ENCODE results near the gene MPHOSPH9. TPM values are rescaled to one million over a fixed set of nuclear protein-coding genes. Genes with fewer than 3 reads are reported as not detected.

Gene MPHOSPH9, protein sequence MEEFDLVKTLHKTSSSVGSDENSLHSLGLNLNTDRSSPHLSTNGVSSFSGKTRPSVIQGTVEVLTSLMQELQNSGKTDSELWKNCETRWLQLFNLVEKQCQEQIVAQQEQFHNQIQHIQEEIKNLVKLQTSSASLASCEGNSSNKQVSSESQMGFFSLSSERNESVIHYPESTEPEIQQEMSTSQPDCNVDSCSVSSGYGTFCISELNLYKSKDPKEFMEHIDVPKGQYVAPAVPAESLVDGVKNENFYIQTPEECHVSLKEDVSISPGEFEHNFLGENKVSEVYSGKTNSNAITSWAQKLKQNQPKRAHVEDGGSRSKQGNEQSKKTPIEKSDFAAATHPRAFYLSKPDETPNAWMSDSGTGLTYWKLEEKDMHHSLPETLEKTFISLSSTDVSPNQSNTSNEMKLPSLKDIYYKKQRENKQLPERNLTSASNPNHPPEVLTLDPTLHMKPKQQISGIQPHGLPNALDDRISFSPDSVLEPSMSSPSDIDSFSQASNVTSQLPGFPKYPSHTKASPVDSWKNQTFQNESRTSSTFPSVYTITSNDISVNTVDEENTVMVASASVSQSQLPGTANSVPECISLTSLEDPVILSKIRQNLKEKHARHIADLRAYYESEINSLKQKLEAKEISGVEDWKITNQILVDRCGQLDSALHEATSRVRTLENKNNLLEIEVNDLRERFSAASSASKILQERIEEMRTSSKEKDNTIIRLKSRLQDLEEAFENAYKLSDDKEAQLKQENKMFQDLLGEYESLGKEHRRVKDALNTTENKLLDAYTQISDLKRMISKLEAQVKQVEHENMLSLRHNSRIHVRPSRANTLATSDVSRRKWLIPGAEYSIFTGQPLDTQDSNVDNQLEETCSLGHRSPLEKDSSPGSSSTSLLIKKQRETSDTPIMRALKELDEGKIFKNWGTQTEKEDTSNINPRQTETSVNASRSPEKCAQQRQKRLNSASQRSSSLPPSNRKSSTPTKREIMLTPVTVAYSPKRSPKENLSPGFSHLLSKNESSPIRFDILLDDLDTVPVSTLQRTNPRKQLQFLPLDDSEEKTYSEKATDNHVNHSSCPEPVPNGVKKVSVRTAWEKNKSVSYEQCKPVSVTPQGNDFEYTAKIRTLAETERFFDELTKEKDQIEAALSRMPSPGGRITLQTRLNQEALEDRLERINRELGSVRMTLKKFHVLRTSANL
- total RNA-seq, result 26.2 and 31.3 TPM in 2 replicates

GRCh38 chr12:123232807-123233504 is at the start of gene MPHOSPH9, which contains the start of gene MTRFR:
MPHOSPH9 (minus strand) TSS chr12:123233141; CDS start chr12:123230364, 2,777 bp downstream.
MTRFR (plus strand) TSS chr12:123233436; CDS start chr12:123253675, 20,239 bp downstream.
- DNase-seq (ENCODE audit: extremely low read depth, low read depth, low spot score), result peak; percentile 95

- no peak for DNase-seq (ENCODE audit: extremely low read depth, low read depth, low spot score)
Measured at GRCh38 chr12:123282111-123282510, 49.2 kb upstream of the MPHOSPH9 start.

- DNase-seq (ENCODE audit: extremely low read depth, low read depth, low spot score), result no peak
Measured at GRCh38 chr12:123280971-123281370, 48.0 kb upstream of the MPHOSPH9 start.

DNA sequence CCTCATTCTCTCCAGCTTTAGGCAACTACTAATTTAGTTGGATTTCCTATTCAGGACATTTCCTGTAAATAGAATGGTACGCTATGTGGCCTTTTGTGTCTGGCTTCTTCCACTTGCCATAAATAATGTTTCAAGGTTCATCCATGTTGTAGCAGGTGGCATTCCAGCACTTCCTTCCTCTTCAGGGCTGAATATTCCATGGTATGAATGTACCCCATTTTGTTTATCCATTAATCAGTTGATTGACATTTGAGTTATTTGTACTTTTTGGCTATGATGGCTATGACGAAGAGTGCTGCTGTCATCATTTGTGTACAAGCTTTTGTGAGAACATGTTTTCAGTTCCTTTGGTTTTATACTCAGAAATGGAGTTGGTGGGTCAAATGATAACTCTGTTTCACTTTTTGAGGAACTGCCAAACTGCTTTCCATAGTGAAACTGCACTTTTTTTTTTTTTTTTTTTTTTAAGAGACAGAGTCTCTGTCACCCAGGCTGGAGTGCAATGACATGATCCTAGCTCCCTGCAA is 45.2 kb upstream of the MPHOSPH9 start:
- DNase-seq (ENCODE audit: extremely low read depth, low read depth, low spot score), result peak; percentile 77

- no peak for DNase-seq (ENCODE audit: extremely low read depth, low read depth, low spot score)
Measured at GRCh38 chr12:123273166-123273565, 40.2 kb upstream of the MPHOSPH9 start.

DNA sequence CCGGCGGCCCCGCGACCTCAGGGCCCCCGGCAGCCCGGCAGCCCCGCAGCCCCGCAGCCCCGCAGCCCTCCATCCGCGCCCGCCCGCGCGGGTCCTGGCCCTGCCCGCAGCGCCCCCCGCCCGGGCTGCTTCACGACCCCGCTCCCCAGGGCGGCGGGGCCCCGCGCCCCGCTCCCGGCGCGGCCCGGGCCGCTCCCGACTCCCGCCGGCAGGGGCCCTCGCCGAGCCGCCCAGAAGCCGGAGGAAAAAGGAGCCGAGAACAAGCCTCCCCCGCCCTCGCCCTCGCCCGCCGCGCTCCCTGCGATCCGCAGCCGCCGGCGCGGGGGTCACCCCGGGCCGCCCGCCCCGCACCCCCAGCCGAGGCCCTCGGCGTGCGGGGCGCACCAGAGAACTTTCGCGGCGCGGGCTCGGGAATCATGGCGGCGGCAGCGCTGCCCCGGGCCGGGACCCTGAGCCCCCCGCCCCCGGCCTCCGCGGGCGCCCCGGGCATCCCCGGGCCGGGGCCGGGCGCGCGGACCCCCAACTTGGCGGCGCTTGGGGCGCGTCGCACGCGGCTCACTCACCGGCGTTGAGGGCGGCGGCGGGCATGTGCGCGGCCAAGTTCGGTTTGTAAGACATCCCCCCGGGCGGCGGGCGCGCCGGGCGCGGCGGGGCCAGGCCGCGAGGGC is 38.2 kb upstream of the MPHOSPH9 start:
- no peak for DNase-seq (ENCODE audit: extremely low read depth, low read depth, low spot score)

DNA sequence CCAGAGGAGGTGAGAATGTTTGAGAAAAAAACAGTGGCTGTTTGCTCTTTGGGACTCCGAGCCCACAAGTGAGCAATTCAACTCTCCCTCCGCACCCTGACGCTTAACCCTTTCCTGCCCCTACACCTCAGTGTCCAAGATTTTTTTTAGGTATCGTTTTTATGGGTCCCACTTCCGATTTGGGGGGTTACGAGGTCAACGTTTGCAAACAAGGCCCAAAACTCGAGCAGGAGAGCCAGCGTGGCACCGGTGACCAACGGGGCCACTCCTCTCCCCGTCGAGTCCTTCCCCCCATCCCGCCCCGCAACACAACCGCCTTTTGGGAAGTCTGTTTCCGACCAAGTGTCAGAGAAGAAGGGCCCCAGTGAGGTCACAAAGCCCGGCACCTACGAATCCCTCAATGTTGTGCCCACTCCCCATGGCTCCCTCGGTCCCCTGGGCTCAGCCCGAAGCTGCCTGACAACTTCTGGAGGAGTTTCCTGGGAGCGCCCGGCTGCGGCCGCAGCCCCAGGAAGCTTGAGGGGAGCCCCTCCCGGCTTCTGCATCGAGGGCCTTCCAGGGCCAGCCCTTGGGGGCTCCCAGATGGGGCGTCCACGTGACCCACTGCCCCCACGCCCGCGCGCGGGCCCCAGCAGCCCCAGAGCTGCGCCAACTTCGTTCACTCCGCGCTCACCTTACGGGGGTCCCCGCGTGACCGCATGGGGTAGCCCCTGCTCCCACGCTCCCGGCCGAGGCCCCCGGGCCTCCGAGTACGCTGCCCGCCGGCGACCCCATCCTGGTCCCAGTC is 37.5 kb upstream of the MPHOSPH9 start:
- no peak for DNase-seq (ENCODE audit: extremely low read depth, low read depth, low spot score)

- DNase-seq (ENCODE audit: extremely low read depth, low read depth, low spot score), result no peak
Measured at GRCh38 chr12:123269896-123270213, 36.9 kb upstream of the MPHOSPH9 start.

DNA sequence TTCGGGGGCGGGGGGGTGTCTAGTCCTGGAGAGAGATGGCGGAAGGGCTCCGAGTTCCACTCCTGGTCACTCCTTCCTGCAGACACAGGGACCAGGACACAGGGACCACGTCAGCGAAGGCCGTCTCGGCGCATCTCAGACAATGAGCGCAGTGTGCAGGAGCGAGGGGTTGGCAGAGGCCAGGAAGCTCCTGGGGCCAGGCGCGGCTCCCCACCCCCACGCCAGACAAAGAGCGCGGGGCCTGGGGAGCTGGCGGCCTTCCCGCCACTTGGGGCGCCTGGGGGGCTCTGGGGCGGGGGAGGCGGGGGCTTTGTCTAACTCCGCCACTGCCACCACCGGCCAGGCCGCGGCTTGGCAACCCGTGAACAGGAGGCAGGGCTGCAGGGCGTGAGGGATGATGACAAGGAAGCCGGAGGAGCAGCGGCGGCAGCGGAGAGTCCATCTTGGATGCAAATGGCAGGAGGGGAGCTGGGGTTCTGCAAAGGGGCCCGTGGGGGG is 36.5 kb upstream of the MPHOSPH9 start:
- DNase-seq (ENCODE audit: extremely low read depth, low read depth, low spot score), result no peak

DNA sequence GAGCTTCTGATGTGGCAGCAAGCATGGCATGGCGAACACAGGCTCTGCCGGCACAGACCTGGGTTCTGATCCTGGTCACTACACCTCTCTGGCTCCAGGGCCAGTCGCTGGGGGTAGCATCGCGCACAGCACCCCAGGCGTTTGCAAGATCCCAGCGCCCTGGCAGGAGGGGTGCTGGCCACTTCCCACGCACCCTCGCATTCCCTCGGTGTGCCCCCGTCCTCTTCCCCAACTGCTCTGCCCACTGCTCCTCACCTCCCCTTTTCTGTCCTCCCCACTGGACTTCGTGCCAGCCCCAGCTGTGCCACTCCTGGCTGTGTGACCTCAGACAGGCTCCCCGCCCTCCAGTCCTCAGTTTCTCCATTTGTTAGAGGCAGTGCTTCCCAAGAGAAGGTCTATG is 35.9 kb upstream of the MPHOSPH9 start:
- DNase-seq (ENCODE audit: extremely low read depth, low read depth, low spot score), result no peak

DNA sequence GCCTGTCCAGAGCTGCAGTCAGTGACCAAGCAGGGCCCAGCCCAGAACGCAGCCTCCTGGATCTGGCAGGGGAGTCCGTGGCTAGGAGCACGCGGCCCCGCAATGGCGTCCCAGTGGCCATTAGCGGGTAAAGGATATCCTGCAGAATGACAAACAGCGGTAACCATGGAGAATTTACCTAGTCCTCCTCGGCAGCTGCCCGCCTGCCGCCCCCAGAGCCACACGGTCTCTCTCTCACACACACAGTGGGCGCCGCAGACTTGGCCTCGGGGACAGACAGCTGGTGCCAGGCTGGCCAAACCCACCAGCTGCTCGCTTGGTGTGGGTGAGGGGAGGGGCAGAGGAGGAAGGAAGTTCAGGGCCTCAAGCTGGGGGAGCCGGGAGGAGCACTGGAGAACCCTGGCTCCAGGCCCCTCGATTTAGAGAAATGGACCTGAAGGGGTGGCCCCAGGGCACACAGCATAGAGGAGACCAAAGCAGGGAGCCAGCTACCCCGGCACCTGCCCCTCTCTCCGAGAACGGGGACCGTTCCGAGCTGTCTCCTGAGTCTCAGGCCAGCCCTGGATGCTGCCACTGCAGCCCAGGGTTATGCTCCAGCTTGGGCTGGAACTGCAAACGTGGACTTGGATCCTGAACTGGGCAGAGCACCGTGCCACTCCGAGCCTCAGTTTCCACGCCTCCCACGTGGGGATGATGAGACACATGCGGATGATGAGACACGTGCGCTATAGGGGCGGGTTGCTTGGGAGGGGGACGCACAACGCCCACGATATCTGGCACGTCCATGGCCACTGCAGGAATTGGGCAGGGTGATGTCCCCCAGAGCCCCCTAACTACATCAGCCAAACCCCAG is 35.3 kb upstream of the MPHOSPH9 start:
- DNase-seq (ENCODE audit: extremely low read depth, low read depth, low spot score), result no peak

DNA sequence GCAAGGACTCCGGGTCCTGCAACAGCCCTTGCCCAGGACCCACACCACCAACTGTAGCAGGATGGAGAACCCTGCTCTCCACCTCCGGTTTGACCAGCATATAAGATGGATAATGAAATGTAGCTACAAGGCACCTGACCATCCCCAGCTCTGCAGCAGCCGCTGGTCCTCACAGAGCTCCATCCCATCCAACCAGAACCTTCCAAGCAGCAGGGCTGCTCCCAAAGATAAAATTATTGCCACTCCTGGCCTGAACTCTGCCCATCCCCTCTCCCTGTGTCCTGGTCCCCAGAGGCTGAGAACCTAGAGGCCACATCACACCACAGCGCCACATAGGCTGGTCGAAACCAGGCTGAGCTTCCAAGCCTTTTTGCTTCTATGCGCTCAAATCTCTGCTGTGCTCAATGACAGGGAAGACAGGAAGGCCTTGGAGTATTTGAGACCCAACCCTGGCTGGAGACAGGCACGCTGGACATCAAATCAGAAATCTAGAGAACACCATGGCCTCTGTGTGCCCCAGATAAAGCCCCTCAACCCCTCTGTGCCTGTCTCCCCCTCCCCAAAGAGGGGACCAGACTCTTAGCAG is 34.5 kb upstream of the MPHOSPH9 start:
- DNase-seq (ENCODE audit: extremely low read depth, low read depth, low spot score), result no peak

DNA sequence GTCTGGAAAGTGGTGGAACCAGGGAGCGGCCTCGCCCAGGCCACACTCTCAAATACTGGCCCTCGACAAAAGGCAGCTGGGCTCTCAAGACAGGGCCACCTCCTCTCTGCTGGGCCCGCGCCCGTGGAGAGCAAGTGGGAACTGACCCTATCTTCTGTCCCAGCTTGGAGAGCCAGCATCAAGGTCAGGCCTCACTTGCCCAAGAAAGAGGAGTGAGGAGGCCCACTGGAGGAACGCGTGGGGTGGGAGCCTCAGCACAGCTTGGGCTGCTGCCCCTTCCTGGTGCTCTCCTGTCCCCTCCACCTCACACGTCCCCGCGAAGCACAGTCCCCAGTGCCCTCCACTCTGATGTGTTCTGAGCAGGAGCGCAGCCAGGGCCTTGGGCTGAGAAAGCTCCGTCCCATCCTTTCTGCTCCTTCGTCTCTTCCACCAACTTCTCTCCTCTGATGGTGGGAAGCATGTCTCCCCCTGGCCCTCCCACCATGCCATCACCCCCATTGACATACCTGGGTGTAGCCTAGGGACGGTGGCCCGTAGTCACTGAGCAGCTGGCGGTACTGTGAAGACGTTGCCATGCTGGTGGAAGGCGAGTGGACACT is 33.8 kb upstream of the MPHOSPH9 start:
- DNase-seq (ENCODE audit: extremely low read depth, low read depth, low spot score), result no peak

DNA sequence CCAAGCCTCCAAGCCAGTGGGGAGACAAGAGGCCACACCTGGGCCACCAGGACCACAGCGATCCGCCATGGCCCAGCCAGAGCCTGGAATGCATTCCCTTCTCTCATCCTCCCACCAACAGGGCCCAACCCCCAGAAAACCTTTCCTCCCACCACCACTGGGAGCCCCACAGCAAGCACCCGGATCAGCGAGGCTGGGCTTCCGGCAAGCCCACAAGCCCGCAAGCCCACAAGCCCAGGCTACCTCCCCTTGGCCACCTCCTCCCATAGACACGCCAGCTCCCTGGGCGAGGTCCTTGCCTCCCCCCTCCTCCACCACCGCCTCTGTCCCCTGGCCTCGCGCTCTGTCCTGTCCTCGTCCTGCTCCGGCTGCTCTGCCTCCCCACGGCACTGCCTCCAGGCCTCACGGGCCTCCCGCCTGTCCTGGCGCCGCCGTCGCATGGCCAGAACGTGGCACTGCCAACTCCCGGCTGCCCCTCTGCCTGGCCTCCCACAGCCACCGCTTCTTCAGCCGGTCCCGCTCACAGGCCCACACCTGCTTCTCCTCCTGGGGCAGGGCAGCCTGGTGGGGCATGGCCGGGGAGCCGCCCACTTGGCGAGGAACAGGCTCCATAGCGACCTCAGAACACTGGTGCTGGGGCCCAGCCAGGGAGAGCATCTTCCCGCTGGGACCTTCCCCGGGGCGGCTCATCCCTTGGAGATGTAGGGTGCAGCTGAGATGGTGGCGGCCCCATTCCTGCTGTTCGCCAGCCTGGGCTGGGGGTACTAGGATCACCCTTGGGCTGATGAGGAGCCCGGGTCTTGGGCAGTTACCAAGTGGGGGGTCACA is 33.1 kb upstream of the MPHOSPH9 start:
- DNase-seq (ENCODE audit: extremely low read depth, low read depth, low spot score), result no peak

- no peak for DNase-seq (ENCODE audit: extremely low read depth, low read depth, low spot score)
Measured at GRCh38 chr12:123264642-123265041, 31.7 kb upstream of the MPHOSPH9 start.

DNA sequence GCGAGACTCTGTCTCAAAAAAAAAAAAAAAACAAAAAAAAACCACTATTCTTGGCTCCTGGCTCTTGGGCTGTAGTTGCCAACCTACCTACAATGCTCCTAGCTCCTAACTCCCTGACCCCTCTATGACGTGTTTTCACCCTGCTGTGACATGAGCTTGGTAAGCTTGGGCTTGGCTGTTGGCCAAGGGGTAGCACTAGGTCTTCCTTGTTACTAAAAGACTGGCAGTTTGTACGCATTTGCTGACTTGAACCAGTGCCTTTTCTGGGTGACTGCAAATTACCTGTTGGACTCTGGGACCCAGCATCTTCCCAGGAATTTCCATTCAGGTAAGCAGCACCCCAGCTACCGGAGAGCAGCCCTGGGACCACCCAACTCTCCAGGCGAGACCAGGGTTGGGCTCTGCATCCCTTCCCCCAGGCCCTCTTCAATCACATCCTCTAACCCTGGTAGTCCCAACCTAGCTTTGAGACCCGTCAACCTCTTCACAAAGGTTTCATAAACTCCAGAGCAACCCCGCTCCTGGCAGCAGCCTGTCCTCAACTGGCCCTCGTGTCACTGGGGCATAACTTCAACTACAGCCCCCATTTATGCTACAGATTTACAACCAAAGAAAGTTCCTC is 30.4 kb upstream of the MPHOSPH9 start:
- no peak for DNase-seq (ENCODE audit: extremely low read depth, low read depth, low spot score)
